ENCODE data around the gene TKT.

DNA sequence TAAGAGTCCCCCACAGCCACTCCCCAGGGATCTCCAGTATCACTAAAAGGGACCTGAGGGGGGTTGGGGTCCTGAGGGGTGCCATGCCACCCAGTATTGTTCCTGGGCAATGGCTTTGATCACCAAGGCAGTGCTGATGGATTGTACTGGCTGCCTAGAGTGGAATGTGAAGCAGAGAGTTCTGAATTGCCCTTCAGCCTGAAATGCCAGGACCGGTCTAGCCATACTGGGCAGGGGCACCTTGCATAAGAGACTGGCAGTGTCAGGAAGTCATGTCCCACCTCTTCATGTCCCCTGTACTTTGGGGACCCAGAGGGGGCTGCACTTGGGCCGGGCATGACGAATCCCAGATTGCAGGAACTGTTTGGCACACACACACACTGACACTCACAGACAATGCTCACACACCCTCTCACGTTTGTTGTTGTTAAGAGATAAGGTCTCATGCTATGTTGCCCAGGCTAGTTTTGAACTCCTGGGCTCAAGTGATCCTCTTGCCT lies 4.5 kb upstream of the TKT start:
- TF ChIP-seq, protein P1, sequence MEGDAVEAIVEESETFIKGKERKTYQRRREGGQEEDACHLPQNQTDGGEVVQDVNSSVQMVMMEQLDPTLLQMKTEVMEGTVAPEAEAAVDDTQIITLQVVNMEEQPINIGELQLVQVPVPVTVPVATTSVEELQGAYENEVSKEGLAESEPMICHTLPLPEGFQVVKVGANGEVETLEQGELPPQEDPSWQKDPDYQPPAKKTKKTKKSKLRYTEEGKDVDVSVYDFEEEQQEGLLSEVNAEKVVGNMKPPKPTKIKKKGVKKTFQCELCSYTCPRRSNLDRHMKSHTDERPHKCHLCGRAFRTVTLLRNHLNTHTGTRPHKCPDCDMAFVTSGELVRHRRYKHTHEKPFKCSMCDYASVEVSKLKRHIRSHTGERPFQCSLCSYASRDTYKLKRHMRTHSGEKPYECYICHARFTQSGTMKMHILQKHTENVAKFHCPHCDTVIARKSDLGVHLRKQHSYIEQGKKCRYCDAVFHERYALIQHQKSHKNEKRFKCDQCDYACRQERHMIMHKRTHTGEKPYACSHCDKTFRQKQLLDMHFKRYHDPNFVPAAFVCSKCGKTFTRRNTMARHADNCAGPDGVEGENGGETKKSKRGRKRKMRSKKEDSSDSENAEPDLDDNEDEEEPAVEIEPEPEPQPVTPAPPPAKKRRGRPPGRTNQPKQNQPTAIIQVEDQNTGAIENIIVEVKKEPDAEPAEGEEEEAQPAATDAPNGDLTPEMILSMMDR (IDR thresholded peaks at IDR 0.05): no peak
- TF ChIP-seq POLR2A (IDR thresholded peaks at IDR 0.05): no peak

All from right lobe of liver (tissue), 4 donors.